ENCODE data around the gene RNF145.

DNA sequence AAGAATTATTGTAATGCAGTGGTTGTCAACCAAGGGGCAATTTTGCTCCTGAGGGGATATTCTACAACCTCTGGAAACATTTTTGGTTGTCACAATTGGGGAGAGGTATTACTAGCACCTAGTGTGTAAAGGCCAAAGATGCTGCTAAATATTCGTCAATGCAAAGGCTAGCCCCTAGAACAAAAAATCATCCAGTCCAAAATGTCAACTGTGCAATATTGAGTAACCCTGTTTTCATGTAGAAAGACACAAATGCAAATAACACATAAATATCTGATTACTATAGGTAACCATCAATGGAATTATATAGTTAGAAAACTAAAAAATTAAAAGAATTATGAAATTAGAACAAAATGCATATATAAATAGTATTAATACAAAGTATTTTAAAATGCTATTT lies 26.1 kb downstream of the RNF145 start:
- TF ChIP-seq, protein P1, sequence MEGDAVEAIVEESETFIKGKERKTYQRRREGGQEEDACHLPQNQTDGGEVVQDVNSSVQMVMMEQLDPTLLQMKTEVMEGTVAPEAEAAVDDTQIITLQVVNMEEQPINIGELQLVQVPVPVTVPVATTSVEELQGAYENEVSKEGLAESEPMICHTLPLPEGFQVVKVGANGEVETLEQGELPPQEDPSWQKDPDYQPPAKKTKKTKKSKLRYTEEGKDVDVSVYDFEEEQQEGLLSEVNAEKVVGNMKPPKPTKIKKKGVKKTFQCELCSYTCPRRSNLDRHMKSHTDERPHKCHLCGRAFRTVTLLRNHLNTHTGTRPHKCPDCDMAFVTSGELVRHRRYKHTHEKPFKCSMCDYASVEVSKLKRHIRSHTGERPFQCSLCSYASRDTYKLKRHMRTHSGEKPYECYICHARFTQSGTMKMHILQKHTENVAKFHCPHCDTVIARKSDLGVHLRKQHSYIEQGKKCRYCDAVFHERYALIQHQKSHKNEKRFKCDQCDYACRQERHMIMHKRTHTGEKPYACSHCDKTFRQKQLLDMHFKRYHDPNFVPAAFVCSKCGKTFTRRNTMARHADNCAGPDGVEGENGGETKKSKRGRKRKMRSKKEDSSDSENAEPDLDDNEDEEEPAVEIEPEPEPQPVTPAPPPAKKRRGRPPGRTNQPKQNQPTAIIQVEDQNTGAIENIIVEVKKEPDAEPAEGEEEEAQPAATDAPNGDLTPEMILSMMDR (IDR thresholded peaks at IDR 0.05 in 4 of 5, conservative IDR thresholded peaks at IDR 0.05 in 1 of 5), result no peak
- no peak for TF ChIP-seq POLR2A (IDR thresholded peaks at IDR 0.05)
